Thyroid gland (tissue), 4 donors: ENCODE results near the gene UBE2G1.

ENCODE experiments used
- POLR2A ChIP-seq, 2 donors: fragments of 450-650 bp; IDR thresholded peaks; one replicate each; pipeline ENCODE4 v1.6.1; 2017; ENCODE audit warnings: antibody characterized with exemption in 2 of 2, mild to moderate bottlenecking in 2 of 2, moderate library complexity in 1 of 2
- TF ChIP-seq, protein P1 (sequence below), 6 experiments: fragments of 200-600 bp in 3 of 6; fragments of 450-650 bp in 3 of 6; sonication (generic) in 3 of 6; IDR thresholded peaks; one replicate each; pipeline ENCODE4 v1.5.1; 2016 to 2019; ENCODE audit warnings: antibody characterized with exemption in 6 of 6, mild to moderate bottlenecking in 2 of 6, inconsistent platforms in 1 of 6, moderate library complexity in 1 of 6

DNA sequence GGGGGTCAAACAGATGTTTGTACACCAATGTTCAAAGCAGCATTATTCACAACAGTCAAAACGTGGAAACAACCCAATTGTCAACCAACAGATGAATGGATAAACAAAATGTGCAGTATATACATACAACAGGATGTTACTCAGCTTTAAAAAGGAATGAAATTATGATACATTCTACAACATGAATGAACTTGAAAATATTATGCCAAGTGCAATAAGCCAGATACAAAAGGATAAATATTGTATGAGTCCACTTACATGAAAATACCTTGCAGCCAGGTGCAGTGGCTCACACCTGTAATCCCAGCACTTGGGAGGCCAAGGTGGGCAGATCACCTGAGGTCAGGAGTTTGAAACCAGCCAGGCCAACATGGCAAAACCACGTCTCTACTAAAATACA lies 39.9 kb downstream of the UBE2G1 start:
- no peak for TF ChIP-seq POLR2A (IDR thresholded peaks at IDR 0.05)
- TF ChIP-seq, protein P1, sequence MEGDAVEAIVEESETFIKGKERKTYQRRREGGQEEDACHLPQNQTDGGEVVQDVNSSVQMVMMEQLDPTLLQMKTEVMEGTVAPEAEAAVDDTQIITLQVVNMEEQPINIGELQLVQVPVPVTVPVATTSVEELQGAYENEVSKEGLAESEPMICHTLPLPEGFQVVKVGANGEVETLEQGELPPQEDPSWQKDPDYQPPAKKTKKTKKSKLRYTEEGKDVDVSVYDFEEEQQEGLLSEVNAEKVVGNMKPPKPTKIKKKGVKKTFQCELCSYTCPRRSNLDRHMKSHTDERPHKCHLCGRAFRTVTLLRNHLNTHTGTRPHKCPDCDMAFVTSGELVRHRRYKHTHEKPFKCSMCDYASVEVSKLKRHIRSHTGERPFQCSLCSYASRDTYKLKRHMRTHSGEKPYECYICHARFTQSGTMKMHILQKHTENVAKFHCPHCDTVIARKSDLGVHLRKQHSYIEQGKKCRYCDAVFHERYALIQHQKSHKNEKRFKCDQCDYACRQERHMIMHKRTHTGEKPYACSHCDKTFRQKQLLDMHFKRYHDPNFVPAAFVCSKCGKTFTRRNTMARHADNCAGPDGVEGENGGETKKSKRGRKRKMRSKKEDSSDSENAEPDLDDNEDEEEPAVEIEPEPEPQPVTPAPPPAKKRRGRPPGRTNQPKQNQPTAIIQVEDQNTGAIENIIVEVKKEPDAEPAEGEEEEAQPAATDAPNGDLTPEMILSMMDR (IDR thresholded peaks at IDR 0.05): no peak
